Measurements from ENCODE around the gene APH1A. TPM values are rescaled to one million over a fixed set of nuclear protein-coding genes. Genes with fewer than 3 reads are reported as not detected.

The APH1A gene
- polyA plus RNA-seq, 3 donors = 83.7 to 134 (median 83.9) TPM

DNA sequence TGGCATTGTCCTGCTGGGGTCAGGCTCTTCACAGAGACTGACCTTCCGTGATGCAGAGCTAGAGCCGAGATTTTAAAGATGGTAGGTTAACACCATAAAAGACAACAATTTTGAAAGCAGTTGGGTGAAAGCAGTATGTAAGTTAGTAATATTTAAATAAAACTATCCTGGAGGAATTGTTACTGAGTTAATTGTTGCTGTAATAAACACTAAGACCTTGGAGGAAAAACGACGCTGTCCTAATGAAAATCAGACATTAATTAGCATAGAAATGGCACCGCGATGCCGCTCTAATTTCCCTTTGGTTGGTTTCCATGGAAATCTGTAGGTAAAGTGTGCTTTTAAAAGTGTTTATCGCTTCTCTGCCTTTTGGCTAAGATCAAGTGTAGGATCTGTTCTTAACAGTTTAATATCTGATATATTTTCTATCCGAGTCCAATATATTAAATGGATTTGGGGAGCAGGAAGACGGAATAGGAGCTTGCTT is 32.2 kb downstream of the APH1A start:
- H3K9me3 Mint-ChIP-seq = no peaks in the 10 kb centered on the region
- Histone ChIP-seq H3K4me3 (replicated peaks in 1 of 3; ENCODE audit: low read depth in 2 of 3, low read length in 3 of 3) (peak overlapping the region; percentile 81 to 89 (median 82)), H3K9ac (ENCODE audit: insufficient read depth, low read length, poor library complexity, severe bottlenecking) (peak overlapping the region; percentile 93), H3K79me2 (ENCODE audit: insufficient read depth, low read length) (peaks cover 40% of the 10 kb centered on the region), H3K27ac (ENCODE audit: low read depth in 1 of 2, low read length in 2 of 2) (peak overlapping the region in 1 of 2 donors; percentile 97), H4K20me1 (ENCODE audit: insufficient read depth, low read length) (no peaks in the 10 kb centered on the region), H3K9me3 (replicated peaks in 1 of 2; ENCODE audit: control insufficient read depth in 1 of 2, insufficient read depth in 1 of 2, low read length in 2 of 2) (no peaks in the 10 kb centered on the region), H3K36me3 (replicated peaks in 1 of 2; ENCODE audit: control insufficient read depth in 1 of 2, insufficient read depth in 2 of 2, low read length in 2 of 2) (no peaks in the 10 kb centered on the region), H3K27me3 (ENCODE audit: control insufficient read depth in 2 of 2, insufficient read depth in 2 of 2, low read length in 2 of 2) (no peaks in the 10 kb centered on the region), H2AFZ (ENCODE audit: insufficient read depth, low read depth, low read length, poor library complexity, severe bottlenecking) (peak overlapping the region; percentile 92), H3K4me1 (ENCODE audit: control insufficient read depth in 1 of 2, insufficient read depth in 2 of 2, low read length in 2 of 2) (peaks cover 24 to 25% of the 10 kb centered on the region in 2 donors), H3K4me2 (replicated peaks; ENCODE audit: extremely low read depth, low read length, poor library complexity, severe bottlenecking) (peak overlapping the region; percentile 99)
- peak overlapping the region in 1 of 2 donors; percentile 31 for H3K4me3 Mint-ChIP-seq
- H3K36me3 Mint-ChIP-seq = no peaks in the 10 kb centered on the region
- no peak for DNase-seq
- WGBS (ENCODE audit: insufficient coverage) = 33% methylated on average over 3 of the region's 10 CpGs
- H3K27me3 Mint-ChIP-seq (ENCODE audit: low read depth in 3 of 3) = peaks cover 0 to 2% (median 1%) of the 10 kb centered on the region in 3 donors
- intact Hi-C loops (cut with micrococcal nuclease) = loop anchor here in 1 of 2 donors (10.0 kb wide), 1 partner anchor 52 kb away; no protein-coding TSS in a partner anchor
- TF ChIP-seq, protein P1, sequence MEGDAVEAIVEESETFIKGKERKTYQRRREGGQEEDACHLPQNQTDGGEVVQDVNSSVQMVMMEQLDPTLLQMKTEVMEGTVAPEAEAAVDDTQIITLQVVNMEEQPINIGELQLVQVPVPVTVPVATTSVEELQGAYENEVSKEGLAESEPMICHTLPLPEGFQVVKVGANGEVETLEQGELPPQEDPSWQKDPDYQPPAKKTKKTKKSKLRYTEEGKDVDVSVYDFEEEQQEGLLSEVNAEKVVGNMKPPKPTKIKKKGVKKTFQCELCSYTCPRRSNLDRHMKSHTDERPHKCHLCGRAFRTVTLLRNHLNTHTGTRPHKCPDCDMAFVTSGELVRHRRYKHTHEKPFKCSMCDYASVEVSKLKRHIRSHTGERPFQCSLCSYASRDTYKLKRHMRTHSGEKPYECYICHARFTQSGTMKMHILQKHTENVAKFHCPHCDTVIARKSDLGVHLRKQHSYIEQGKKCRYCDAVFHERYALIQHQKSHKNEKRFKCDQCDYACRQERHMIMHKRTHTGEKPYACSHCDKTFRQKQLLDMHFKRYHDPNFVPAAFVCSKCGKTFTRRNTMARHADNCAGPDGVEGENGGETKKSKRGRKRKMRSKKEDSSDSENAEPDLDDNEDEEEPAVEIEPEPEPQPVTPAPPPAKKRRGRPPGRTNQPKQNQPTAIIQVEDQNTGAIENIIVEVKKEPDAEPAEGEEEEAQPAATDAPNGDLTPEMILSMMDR (IDR thresholded peaks at IDR 0.05) = no peak
- peaks cover 18% of the 10 kb centered on the region for H3K4me1 Mint-ChIP-seq
- no peak overlapping the region for H3K27ac Mint-ChIP-seq

DNA sequence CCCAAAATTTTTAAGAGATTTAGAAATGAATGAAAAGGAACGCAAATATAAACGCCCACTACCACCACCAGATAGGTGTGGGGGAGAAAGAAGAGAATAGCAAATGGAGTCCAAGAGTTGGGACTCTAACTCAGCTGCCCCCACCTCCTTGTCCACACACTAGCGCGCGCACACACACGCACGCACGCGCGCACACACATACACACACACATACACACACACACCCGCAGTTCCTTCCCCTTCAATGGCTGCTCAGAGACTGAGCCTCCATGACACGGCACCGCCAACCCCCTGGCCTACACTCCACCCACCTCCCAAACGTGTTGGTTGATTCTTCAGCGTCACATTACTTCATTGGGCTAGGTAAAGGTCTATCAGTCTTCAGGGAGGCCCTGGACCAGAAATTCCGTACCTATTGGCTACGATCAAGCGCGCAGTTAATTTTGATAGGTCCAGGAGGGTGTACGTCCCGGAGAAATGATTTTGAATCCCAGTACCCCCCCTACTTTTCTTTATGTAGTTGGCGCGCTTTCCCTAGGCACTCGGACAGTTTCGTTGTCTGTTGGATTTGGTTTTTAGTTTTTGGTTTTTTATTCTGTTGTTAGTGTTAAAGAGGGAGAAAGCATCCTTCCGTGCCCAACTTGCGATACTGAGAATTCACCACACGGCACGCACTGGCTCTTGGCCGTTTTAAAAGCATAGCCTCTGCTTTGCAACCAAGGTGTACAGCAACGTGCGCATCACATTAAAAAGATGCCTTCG is 32.8 kb downstream of the APH1A start, which contains the start of gene ANP32E:
TSS of gene ANP32E (minus strand) at position 261 of the 762 bp plus-strand sequence. CDS start 326 bp downstream, outside the sequence.
- peak within 1 kb of the TSS; percentile 93 for H3K9ac ChIP-seq (ENCODE audit: insufficient read depth, low read length, poor library complexity, severe bottlenecking)
- TF ChIP-seq, protein P1 (IDR thresholded peaks at IDR 0.05) = no peak
- H3K27ac ChIP-seq (ENCODE audit: low read depth in 1 of 2, low read length in 2 of 2) = peak within 1 kb of the TSS; percentile 97
- H3K36me3 Mint-ChIP-seq = no peaks in the 10 kb centered on the region
- H3K36me3 ChIP-seq (replicated peaks in 1 of 2; ENCODE audit: control insufficient read depth in 1 of 2, insufficient read depth in 2 of 2, low read length in 2 of 2) = peaks cover 0 to 4% of the 10 kb centered on the region in 2 donors
- H3K4me3 ChIP-seq (replicated peaks in 1 of 3; ENCODE audit: low read depth in 2 of 3, low read length in 3 of 3) = peak within 1 kb of the TSS; percentile 81 to 89 (median 82)
- peaks cover 18% of the 10 kb centered on the region for H3K4me1 Mint-ChIP-seq
- peak; percentile 96 to 97 (median 97) for DNase-seq
- H3K27me3 Mint-ChIP-seq (ENCODE audit: low read depth in 3 of 3) = peaks cover 0 to 2% (median 1%) of the 10 kb centered on the region in 3 donors
- peak within 1 kb of the TSS in 6 of 7 donors; percentile 96 to 99 (median 98) for H3K27ac Mint-ChIP-seq
- peaks cover 46% of the 10 kb centered on the region for H3K79me2 ChIP-seq (ENCODE audit: insufficient read depth, low read length)
- H3K4me1 ChIP-seq (ENCODE audit: control insufficient read depth in 1 of 2, insufficient read depth in 2 of 2, low read length in 2 of 2) = peaks cover 24 to 25% of the 10 kb centered on the region in 2 donors
- H3K4me2 ChIP-seq (replicated peaks; ENCODE audit: extremely low read depth, low read length, poor library complexity, severe bottlenecking) = peak within 1 kb of the TSS; percentile 99
- no peaks in the 10 kb centered on the region for H4K20me1 ChIP-seq (ENCODE audit: insufficient read depth, low read length)
- H3K4me3 Mint-ChIP-seq = peak within 1 kb of the TSS in 1 of 2 donors; percentile 31
- WGBS (ENCODE audit: insufficient coverage) = 0% methylated on average over 16 of the region's 33 CpGs
- intact Hi-C loops (cut with micrococcal nuclease) = loop anchor here in 1 of 2 donors (10.0 kb wide), 1 partner anchor 51 kb away; no protein-coding TSS in a partner anchor
- no peaks in the 10 kb centered on the region for H3K9me3 ChIP-seq (replicated peaks in 1 of 2; ENCODE audit: control insufficient read depth in 1 of 2, insufficient read depth in 1 of 2, low read length in 2 of 2)
- H3K9me3 Mint-ChIP-seq = no peaks in the 10 kb centered on the region
- H2AFZ ChIP-seq (ENCODE audit: insufficient read depth, low read depth, low read length, poor library complexity, severe bottlenecking) = peak within 1 kb of the TSS; percentile 92
- no peaks in the 10 kb centered on the region for H3K27me3 ChIP-seq (ENCODE audit: control insufficient read depth in 2 of 2, insufficient read depth in 2 of 2, low read length in 2 of 2)
